Measurements from ENCODE around the gene SRD5A1. TPM values are rescaled to one million over a fixed set of nuclear protein-coding genes. Genes with fewer than 3 reads are reported as not detected.

Gene SRD5A1
- total RNA-seq, 1 donor from 2014 or later, result 21.6 TPM

DNA sequence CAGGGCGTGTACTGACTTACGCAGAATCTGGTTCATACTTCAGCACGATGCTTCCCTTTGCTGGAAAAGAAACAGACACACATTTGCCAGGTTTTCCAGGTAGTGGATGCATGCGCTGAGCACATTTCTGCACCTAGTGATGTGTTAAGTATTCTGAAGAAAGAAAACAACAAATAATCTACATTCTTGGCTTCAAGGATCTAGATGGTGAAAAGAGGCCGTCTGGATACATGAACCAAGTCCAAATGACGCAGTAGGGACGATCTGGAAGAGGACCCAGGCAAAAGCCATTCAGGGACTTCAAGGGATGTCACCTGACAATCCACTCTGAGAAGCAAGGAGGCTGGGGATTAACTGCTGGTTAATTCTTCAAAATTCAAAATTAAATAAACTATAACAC, 30.8 kb upstream of the SRD5A1 start:
- no peak for TF ChIP-seq CTCF (IDR thresholded peaks at IDR 0.05; ENCODE audit: unreplicated experiment)
- Mint-ChIP-seq H3K4me3 (ENCODE audit: unreplicated experiment) (no peak overlapping the region), H3K36me3 (ENCODE audit: low read depth, unreplicated experiment) (peaks cover 67% of the 10 kb centered on the region), H3K27me3 (ENCODE audit: unreplicated experiment) (peaks cover 2% of the 10 kb centered on the region), H3K4me1 (ENCODE audit: unreplicated experiment) (no peaks in the 10 kb centered on the region), H3K9me3 (ENCODE audit: unreplicated experiment) (no peaks in the 10 kb centered on the region), H3K27ac (ENCODE audit: unreplicated experiment) (no peak overlapping the region)
- no peak for DNase-seq (ENCODE audit: low spot score)

GRCh38 chr5:6603643-6604042, 29.6 kb upstream of the SRD5A1 start:
- Mint-ChIP-seq H3K9me3 (ENCODE audit: unreplicated experiment) (no peaks in the 10 kb centered on the region), H3K4me3 (ENCODE audit: unreplicated experiment) (no peak overlapping the region), H3K27ac (ENCODE audit: unreplicated experiment) (no peak overlapping the region), H3K36me3 (ENCODE audit: low read depth, unreplicated experiment) (peaks cover 68% of the 10 kb centered on the region), H3K27me3 (ENCODE audit: unreplicated experiment) (peaks cover 2% of the 10 kb centered on the region), H3K4me1 (ENCODE audit: unreplicated experiment) (no peaks in the 10 kb centered on the region)
- no peak for DNase-seq (ENCODE audit: low spot score)
- TF ChIP-seq CTCF (IDR thresholded peaks at IDR 0.05; ENCODE audit: unreplicated experiment), result no peak

DNA sequence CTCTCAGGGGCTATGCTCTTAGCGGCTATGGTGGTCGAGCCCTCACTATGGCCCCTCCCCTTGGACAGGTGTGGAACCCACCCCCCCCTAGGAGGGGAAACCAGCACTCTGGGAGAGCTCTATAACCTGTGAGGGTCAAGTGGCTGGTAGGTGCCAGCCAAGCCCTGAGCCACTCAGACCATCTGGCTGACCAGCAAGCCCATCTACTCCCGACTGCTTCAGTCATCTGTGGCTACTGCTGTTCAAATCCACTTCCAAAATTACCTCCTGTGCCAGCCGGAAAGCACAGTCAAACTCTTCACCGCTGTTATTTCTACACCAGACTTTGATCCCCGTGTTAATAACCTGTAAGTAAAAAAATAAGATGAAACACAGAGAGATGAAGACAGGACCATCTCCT, 28.9 kb upstream of the SRD5A1 start:
- Mint-ChIP-seq H3K27ac (ENCODE audit: unreplicated experiment) (no peak overlapping the region), H3K4me3 (ENCODE audit: unreplicated experiment) (peak overlapping the region; percentile 65), H3K27me3 (ENCODE audit: unreplicated experiment) (peaks cover 2% of the 10 kb centered on the region), H3K36me3 (ENCODE audit: low read depth, unreplicated experiment) (peaks cover 62% of the 10 kb centered on the region), H3K4me1 (ENCODE audit: unreplicated experiment) (no peaks in the 10 kb centered on the region), H3K9me3 (ENCODE audit: unreplicated experiment) (no peaks in the 10 kb centered on the region)
- TF ChIP-seq CTCF (IDR thresholded peaks at IDR 0.05; ENCODE audit: unreplicated experiment), result no peak
- DNase-seq (ENCODE audit: low spot score), result no peak

GRCh38 chr5:6604946-6605345, 28.3 kb upstream of the SRD5A1 start:
- Mint-ChIP-seq H3K4me3 (ENCODE audit: unreplicated experiment) (peak overlapping the region; percentile 60), H3K36me3 (ENCODE audit: low read depth, unreplicated experiment) (peaks cover 60% of the 10 kb centered on the region), H3K27ac (ENCODE audit: unreplicated experiment) (no peak overlapping the region), H3K4me1 (ENCODE audit: unreplicated experiment) (no peaks in the 10 kb centered on the region), H3K27me3 (ENCODE audit: unreplicated experiment) (peaks cover 2% of the 10 kb centered on the region), H3K9me3 (ENCODE audit: unreplicated experiment) (no peaks in the 10 kb centered on the region)
- no peak for TF ChIP-seq CTCF (IDR thresholded peaks at IDR 0.05; ENCODE audit: unreplicated experiment)
- no peak for DNase-seq (ENCODE audit: low spot score)

DNA sequence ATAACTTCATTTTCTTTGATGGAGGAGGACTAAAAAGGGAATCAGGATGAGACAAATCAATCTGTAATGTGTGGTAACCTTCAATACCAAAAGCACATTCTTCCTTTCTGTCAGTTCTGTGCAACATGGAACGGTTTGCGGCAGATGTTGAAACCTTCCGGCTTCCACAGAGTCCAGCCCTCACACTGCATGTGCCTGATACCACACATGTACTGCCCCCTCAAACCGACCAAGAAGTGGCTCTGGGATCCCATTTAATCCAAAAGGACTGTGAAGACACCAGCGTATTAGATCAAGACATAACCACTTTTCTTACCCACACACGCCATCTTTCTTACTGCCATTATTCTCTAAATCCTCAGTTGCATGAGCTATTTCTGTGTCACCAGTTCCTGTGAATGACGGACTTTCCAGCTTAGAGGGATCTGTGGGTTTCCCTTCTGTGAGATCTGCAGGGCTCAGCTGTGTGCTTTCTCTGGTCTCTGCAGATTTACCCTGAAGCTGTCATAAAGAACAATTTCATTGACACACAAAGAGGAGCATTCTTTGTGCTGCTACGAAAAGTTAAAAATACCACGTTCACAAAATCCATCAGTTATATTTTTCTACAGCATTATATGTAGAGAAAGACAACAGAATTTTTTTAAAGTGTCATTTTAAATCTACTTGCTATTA, 26.2 kb upstream of the SRD5A1 start:
- TF ChIP-seq CTCF (IDR thresholded peaks at IDR 0.05; ENCODE audit: unreplicated experiment), result no peak
- H3K4me1 Mint-ChIP-seq (ENCODE audit: unreplicated experiment), result no peaks in the 10 kb centered on the region
- H3K36me3 Mint-ChIP-seq (ENCODE audit: low read depth, unreplicated experiment), result peaks cover 50% of the 10 kb centered on the region
- no peak overlapping the region for H3K4me3 Mint-ChIP-seq (ENCODE audit: unreplicated experiment)
- no peaks in the 10 kb centered on the region for H3K9me3 Mint-ChIP-seq (ENCODE audit: unreplicated experiment)
- H3K27me3 Mint-ChIP-seq (ENCODE audit: unreplicated experiment), result peaks cover 2% of the 10 kb centered on the region
- H3K27ac Mint-ChIP-seq (ENCODE audit: unreplicated experiment), result no peak overlapping the region
- DNase-seq (ENCODE audit: low spot score), result no peak

Data from endothelial cell (in vitro differentiated cells).